ENCODE measurements around the gene TXN. TPM values are rescaled to one million over a fixed set of nuclear protein-coding genes. Genes with fewer than 3 reads are reported as not detected.

TXN gene
- polyA plus RNA-seq (ENCODE audit: insufficient read length in 4 of 4), result 100 to 1,000 TPM; 194 to 276 (median 217) TPM

DNA sequence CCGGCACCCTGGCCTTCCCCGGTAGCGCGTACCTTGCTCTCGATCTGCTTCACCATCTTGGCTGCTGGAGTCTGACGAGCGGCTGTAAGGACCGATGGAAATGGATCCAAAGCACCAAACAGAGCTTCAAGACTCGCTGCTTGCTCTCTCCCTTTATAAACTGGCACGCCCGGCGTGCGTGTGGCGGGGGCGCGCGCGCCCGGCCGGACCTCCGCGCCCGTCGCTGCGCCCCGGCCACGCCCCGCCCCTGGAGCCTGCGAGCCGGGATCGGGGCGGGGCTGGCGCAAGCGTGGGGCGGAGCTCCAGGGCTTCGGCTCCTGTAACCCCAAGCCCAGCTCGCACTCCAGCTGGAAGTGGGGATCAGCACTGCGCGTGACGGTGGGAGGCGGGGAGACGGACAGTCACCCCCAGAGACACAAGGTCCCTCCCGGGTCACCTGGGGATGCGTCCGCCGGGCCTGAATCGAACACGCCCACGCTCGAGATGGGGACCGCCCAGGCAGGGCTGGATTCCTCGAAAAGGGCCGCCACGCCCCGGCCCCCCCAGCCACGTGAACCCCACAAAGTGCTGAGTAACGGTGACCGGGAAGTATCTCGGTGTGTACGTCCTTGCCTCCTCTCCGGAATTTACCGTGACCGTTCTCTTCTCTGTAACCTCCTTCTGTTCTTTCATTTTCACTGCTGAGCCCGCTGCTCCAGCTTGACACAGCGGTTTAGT is at the start of gene TXN:
TXN (minus strand) TSS at position 128 of the 717 bp plus-strand sequence; CDS start at position 56, 72 bp downstream.
- peak; percentile 69 to 81 (median 76) for DNase-seq (ENCODE audit: low read depth in 4 of 4, low spot score in 2 of 4)

DNA sequence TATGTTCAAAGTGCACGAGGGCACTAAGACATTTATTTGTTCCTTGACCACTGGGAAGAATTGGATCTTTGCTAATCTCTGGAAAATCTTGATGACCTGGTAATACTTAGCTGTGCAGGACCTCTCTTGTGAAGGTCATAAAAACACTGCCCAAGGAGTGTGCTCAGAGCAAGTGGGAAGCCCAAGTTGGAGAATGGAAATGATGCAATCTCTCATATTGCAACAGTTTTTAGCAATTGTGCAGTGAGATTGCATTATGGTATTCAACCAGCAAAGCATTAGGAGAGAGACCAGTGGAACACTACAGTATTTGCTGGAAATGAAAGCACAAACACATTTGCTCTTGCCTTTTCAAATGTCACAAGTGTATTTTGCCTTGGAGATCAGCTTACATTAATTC is 46.8 kb upstream of the TXN start:
- DNase-seq (ENCODE audit: low read depth in 4 of 4, low spot score in 2 of 4), result no peak

GRCh38 chr9:110298043-110298605 is 41.8 kb upstream of the TXN start:
- no peak for DNase-seq (ENCODE audit: low read depth in 4 of 4, low spot score in 2 of 4)

DNA sequence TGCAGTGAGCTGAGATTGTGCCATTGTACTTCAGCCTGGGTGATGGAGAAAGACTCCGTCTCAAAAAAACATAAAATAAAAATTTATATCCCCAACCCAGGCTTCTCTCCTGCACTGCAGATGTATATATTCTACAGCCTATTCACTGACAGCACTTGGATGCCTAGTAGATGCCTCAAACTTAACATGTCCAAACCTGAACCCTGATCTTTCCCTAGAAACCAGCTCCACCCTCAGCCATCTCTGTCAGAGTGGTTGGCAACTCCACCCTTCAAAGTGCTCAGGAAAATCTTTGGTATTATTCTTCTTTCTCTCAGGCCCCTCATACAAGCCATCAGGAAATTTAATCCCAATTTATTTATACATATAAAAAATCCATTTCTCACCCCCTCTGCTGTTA is 36.9 kb upstream of the TXN start:
- no peak for DNase-seq (ENCODE audit: low read depth in 4 of 4, low spot score in 2 of 4)

DNA sequence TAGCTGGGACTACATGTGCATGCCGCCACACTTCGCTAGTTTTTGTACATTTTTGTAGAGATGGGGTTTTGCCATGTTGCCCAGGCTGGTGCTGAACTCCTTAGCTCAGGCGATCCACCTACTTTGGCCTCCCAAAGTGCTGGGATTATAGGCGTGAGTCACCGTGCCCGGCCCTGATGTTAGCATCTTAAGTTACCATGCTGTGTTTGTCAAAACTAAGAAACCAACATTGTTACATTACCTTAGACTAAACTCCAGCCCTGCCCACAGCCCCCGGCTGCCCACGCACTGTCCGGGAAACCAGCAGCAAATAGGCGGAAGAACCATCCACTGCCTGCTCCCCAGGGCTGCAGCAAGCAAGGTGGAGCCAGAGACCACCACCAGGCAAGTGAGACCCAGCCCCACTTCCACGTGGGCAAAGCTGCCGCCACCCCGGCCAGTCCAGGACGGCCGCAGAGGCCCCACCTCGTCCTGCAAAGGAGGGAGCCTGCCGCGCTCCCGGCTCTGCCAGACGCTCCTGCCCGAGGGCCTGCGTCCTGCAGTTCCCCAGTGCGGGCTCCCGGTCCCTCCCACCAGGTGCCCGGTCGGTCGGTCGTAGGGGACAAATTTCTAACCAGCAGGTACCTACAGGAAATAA is 35.7 kb upstream of the TXN start:
- DNase-seq (ENCODE audit: low read depth in 4 of 4, low spot score in 2 of 4), result no peak

DNA sequence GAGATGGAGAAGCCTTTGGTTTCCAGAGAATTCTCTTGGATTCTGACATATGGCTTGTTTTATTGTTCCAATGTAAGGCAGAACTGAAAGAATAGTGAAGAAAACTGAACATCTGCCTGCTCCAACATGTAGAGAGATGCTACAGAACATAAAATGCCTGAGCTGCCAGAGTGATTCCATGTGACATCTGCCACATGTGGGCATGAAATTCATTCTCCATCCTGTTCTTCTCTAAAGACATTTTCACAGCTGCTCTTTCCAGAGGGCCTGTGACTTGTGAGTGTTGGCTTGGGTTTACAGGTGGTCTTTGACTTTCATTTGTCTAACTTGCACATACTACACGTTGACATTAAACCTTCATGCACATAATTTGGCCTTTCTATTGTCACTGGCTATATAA is 33.7 kb upstream of the TXN start:
- no peak for DNase-seq (ENCODE audit: low read depth in 4 of 4, low spot score in 2 of 4)

GRCh38 chr9:110288503-110288902 is 32.2 kb upstream of the TXN start:
- DNase-seq (ENCODE audit: low read depth in 4 of 4, low spot score in 2 of 4), result no peak

GRCh38 chr9:110287289-110287680 is 31.0 kb upstream of the TXN start:
- no peak for DNase-seq (ENCODE audit: low read depth in 4 of 4, low spot score in 2 of 4)

GRCh38 chr9:110284211-110284844 is 28.0 kb upstream of the TXN start:
- DNase-seq (ENCODE audit: low read depth in 4 of 4, low spot score in 2 of 4), result no peak

DNA sequence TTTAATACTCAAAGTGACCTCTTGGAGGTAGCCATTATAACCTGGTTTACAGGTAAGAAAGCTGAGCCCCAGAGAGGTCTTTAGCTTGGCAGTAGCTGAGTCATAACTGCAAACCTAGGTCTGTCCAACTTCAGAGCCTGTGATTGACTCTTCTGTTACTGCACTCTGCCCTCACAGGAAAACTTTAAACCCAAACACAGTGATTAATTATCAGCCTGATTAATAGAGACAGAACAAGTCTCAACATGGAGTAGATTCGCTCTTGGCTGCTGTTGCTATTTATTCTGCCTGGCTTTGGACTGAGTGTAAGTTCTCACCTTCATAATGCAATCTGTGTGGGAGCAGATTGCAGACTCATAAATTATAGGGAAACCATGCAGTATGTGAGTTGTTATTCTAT is 27.4 kb upstream of the TXN start:
- DNase-seq (ENCODE audit: low read depth in 4 of 4, low spot score in 2 of 4), result no peak

- DNase-seq (ENCODE audit: low read depth in 4 of 4, low spot score in 2 of 4), result no peak
Observed at GRCh38 chr9:110282739-110283081, 26.4 kb upstream of the TXN start.

DNA sequence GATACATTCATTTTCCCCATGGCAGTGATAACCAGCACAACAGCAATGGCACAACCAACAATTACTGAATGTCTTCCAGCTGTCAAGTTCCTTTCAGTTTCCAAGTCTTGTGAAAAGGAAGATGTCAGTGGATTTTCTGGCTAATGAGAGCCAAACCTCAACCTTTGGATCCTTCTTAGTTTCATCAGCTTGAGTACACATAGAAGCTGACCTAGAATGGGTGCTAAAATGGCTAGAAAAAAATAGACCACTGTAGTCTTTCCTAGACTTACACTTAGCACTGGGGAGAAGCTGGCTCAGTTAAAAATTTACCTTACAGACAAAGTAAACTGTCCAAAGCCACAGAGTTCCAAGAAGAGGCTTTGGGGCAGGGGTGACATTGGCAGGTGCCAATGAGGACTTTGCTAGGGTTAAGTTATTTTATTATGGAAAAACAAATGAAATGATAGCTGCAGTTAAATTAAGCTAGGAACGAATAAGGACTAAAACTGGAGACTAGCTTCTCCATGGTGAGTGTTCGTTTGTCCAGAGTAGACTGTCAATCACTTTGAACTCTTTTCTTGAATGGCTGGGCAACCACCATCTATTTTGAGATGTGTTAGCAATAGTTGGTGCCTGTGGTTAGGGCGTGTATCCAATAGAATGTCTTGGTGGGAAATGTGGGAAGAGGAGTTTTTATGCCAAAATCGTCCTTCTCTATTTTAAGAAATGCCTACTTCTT is 25.9 kb upstream of the TXN start:
- no peak for DNase-seq (ENCODE audit: low read depth in 4 of 4, low spot score in 2 of 4)

DNA sequence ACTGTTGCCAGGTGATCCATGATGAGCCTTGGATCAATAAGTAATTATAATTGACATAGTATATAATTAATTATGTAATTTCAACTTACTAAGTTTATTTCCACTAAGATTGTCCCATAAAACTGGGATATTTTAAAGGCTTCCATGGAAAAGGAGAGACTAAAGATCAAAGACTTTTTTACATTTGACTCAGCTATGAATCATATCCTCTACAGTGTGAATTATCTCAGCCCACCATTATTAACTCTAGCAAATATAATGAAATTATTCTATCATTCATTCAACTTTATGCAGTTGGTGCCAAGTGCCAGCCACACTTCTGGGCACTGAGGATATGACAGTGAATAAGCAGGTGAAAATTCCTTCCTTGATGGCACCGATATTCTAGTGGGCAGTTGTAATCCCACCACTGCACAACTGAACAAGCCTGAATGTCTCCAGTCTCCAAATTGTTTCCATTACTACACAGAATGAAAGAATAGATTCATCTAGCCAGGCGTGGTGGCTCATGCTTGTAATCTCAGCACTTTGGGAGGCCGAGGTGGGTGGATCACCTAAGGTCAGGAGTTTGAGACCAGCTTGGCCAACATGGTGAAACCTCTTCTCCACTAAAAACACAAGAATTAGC is 21.9 kb upstream of the TXN start:
- DNase-seq (ENCODE audit: low read depth in 4 of 4, low spot score in 2 of 4), result no peak

GRCh38 chr9:110276781-110277180 is 20.5 kb upstream of the TXN start:
- no peak for DNase-seq (ENCODE audit: low read depth in 4 of 4, low spot score in 2 of 4)

DNA sequence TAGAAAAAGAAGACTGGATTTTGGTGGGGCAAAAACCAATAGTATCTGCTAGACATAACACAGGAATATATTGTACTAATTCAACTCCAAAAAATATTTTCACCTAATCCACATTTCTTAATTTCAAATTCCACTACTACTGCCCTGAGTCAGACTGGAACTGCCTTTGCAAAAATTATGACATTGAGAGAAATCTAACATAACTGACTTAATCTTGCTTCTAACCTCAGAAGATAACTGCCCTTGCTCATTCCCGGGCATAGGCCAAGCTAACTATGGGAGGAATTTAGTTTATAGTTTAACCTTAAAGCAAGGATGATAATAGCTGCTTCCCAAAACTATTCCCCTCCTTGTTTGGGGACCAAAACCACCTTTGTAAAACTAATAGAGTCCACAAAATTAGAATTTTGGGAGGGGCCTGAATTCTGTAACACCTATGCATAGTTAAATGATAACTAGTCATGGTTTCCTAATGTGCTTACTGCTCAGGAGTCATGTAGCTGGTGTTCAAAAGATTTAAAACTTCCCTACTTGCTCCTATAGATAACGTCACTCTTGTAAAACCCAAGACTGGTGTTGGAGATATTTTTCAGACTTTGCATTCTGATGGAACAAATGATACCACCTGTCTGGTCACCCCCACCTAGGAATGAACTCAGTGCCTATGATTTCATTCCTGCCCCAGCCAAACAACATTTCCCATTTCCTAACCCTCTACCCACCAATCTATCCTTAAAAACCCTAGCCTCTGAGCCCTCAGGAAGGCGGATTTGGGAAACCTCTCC is 14.1 kb upstream of the TXN start:
- no peak for DNase-seq (ENCODE audit: low read depth in 4 of 4, low spot score in 2 of 4)

GRCh38 chr9:110266795-110267194 is 10.5 kb upstream of the TXN start:
- DNase-seq (ENCODE audit: low read depth in 4 of 4, low spot score in 2 of 4), result no peak

DNA sequence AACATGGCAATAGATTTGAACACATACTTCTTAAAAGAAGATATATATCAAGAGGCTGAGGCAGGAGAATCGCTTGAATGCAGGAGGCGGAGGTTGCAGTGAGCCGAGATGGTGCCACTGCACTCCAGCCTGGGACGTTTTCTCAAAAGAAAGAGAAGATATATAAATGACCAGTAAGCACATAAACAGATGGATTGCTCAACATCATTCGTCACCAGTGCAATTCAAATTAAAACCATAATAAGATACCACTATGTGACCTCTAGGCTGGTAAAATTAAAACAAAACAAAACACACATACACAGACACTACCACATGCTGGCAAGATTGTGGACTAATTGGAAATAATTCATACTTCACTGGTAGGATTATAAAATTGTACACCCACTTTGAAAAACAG is 5.3 kb upstream of the TXN start:
- no peak for DNase-seq (ENCODE audit: low read depth in 4 of 4, low spot score in 2 of 4)

DNA sequence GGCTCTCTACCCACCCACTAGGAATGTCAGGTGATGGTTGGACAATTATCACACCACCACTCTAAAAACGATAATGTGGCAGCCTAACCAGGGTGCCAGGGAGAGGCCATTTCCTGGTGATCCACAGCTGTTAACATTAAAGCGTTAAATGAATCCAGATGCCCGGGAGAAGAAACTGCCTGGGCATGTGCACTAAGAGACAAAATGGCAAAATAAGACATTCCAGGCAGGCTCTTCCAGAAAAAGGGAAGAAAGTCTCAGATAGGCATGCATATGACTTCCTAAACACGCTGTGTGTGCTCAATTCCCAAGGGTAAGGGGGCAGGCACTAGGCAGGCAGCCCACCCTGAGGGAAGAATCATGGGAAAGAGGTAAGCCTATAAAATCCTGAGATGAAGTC is 4.6 kb upstream of the TXN start:
- DNase-seq (ENCODE audit: low read depth in 4 of 4, low spot score in 2 of 4), result no peak

DNA sequence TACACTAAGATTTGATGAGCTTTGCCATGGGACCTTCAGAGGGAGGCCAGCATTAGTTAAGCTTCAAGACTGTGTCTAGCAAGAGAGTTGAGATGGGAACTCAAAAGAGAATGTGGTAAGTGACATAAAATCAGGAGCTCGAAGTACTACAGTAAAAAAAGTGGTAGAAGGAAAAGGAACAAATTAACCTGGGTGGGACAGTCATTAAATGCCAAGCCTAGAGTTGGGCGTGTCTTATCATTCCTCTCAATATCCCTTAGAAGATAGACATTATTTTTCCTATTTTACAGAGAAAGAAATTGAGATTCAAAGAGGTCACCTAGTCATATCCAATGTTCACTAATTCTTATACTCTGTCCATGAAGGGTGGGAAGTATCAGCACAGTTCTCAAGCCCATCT is 3.3 kb upstream of the TXN start:
- DNase-seq (ENCODE audit: low read depth in 4 of 4, low spot score in 2 of 4), result no peak

GRCh38 chr9:110258690-110259091 is 2.4 kb upstream of the TXN start:
- no peak for DNase-seq (ENCODE audit: low read depth in 4 of 4, low spot score in 2 of 4)

All from left renal cortex interstitium (tissue), 4 donors.